OCI-LY7 (cell line): ENCODE data around the gene AXL.

Source experiments
- CTCF ChIP-seq: fragments of 200-600 bp; sonication (generic); conservative IDR thresholded peaks from 2 replicates; pipeline ENCODE4 v1.5.1; 2014; ENCODE audit warnings: mild to moderate bottlenecking, antibody characterized with exemption, low read length, moderate library complexity, mixed read lengths
- EZH2phosphoT487 ChIP-seq: fragments of 200-600 bp; sonication (generic); IDR thresholded peaks from 2 replicates; pipeline ENCODE4 v1.6.1; 2018; ENCODE audit warnings: low read depth, borderline replicate concordance, mild to moderate bottlenecking, mixed run types, antibody characterized with exemption, low read length, moderate library complexity, mixed read lengths

GRCh38 chr19:41218249-41218614 is 791 bp upstream of the AXL start:
- no peak for TF ChIP-seq CTCF
- TF ChIP-seq EZH2phosphoT487: no peak
